SU-DHL-6 (cell line): ENCODE data around the gene ATPAF1.

Source experiments
- H2AFZ ChIP-seq: fragments of 200-600 bp; sonication (generic); 2 replicates; pipeline ENCODE4 v1.6.1; 2014; ENCODE audit warnings: low read depth, mild to moderate bottlenecking, moderate library complexity, mixed read lengths, antibody characterized with exemption, low read length; ENCODE audit not compliant: severe bottlenecking
- H3F3A ChIP-seq: fragments of 200-600 bp; shearing (Covaris generic); 2 replicates; pipeline ENCODE4 v1.6.0; 2016; ENCODE audit warnings: antibody characterized with exemption, mild to moderate bottlenecking; ENCODE audit not compliant: insufficient read depth
- H3K27ac ChIP-seq: fragments of 200-600 bp; sonication (generic); 2 replicates; pipeline ENCODE4 v1.5.1; 2016; ENCODE audit warnings: low read depth, mild to moderate bottlenecking, low read length, moderate library complexity, mixed read lengths
- H3K27me3 ChIP-seq: fragments of 200-600 bp; sonication (generic), shearing (Covaris generic); 2 replicates; pipeline ENCODE4 v1.6.0; 2014; ENCODE audit warnings: mild to moderate bottlenecking, low read length
- H3K36me3 ChIP-seq: fragments of 200-600 bp; sonication (generic); 2 replicates; pipeline ENCODE4 v1.6.1; 2014; ENCODE audit warnings: mild to moderate bottlenecking, low read length, mixed read lengths
- H3K4me2 ChIP-seq: fragments of 300-600, 200-600 bp; shearing (Covaris generic), sonication (generic); 2 replicates; pipeline ENCODE4 v1.6.0; 2014; ENCODE audit warnings: low read length, low read depth, mild to moderate bottlenecking; ENCODE audit not compliant: poor library complexity, severe bottlenecking
- H3K4me3 ChIP-seq: fragments of 200-600 bp; sonication (generic); 2 replicates; pipeline ENCODE4 v1.5.1; 2014; ENCODE audit warnings: antibody characterized with exemption, low read length, mild to moderate bottlenecking, mixed read lengths; ENCODE audit not compliant: insufficient read depth, poor library complexity, severe bottlenecking
- H3K79me2 ChIP-seq: fragments of 200-600 bp; sonication (generic); 2 replicates; pipeline ENCODE4 v1.6.1; 2014; ENCODE audit warnings: mild to moderate bottlenecking, low read length, moderate library complexity; ENCODE audit not compliant: insufficient read depth
- H3K9ac ChIP-seq: fragments of 200-600 bp; sonication (generic); 2 replicates; pipeline ENCODE4 v1.7.0; 2014; ENCODE audit warnings: mild to moderate bottlenecking, low read length
- H3K9me2 ChIP-seq: fragments of 200-600 bp; sonication (generic); replicated peaks from 2 replicates; pipeline ENCODE4 v1.6.1; 2014; ENCODE audit warnings: low read length; ENCODE audit not compliant: insufficient read depth
- H3K9me3 ChIP-seq: fragments of 200-600 bp; sonication (generic); 2 replicates; pipeline ENCODE4 v1.6.1; 2014; ENCODE audit warnings: low read length, mixed read lengths; ENCODE audit not compliant: insufficient read depth
- H4K20me1 ChIP-seq: fragments of 200-600 bp; sonication (generic); 2 replicates; pipeline ENCODE4 v1.6.1; 2014; ENCODE audit warnings: low read depth, mild to moderate bottlenecking, antibody characterized with exemption, low read length, moderate library complexity, mixed read lengths
- EZH2phosphoT487 ChIP-seq: fragments of 200-600 bp; sonication (generic), shearing (Covaris generic); conservative IDR thresholded peaks from 2 replicates; pipeline ENCODE4 v1.6.1; 2018; ENCODE audit warnings: mild to moderate bottlenecking, antibody characterized with exemption, low read length, moderate library complexity, mixed read lengths
- TF ChIP-seq, protein P1 (sequence below): fragments of 200-600 bp; sonication (generic); IDR thresholded peaks from one replicate; pipeline ENCODE4 v1.5.1; 2017; ENCODE audit warnings: antibody characterized with exemption, mild to moderate bottlenecking, low read length, moderate library complexity; ENCODE audit not compliant: insufficient read depth, poor library complexity, severe bottlenecking

The ATPAF1 gene

GRCh38 chr1:46645815-46646214 is 22.3 kb downstream of the ATPAF1 start:
- Histone ChIP-seq H3K9ac (no peak overlapping the region), H3K9me2 (no peaks in the 10 kb centered on the region), H3K9me3 (peaks cover 4% of the 10 kb centered on the region; the same call in 1 of the 2 replicates), H3K27ac (no peak overlapping the region), H3K79me2 (no peaks in the 10 kb centered on the region), H3K4me3 (no peak overlapping the region), H3K36me3 (peaks cover 10% of the 10 kb centered on the region), H4K20me1 (no peaks in the 10 kb centered on the region), H3K4me2 (no peak overlapping the region), H3F3A (no peaks in the 10 kb centered on the region), H2AFZ (no peak overlapping the region), H3K27me3 (no peaks in the 10 kb centered on the region)
- TF ChIP-seq, protein P1, sequence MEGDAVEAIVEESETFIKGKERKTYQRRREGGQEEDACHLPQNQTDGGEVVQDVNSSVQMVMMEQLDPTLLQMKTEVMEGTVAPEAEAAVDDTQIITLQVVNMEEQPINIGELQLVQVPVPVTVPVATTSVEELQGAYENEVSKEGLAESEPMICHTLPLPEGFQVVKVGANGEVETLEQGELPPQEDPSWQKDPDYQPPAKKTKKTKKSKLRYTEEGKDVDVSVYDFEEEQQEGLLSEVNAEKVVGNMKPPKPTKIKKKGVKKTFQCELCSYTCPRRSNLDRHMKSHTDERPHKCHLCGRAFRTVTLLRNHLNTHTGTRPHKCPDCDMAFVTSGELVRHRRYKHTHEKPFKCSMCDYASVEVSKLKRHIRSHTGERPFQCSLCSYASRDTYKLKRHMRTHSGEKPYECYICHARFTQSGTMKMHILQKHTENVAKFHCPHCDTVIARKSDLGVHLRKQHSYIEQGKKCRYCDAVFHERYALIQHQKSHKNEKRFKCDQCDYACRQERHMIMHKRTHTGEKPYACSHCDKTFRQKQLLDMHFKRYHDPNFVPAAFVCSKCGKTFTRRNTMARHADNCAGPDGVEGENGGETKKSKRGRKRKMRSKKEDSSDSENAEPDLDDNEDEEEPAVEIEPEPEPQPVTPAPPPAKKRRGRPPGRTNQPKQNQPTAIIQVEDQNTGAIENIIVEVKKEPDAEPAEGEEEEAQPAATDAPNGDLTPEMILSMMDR: no peak
- no peak for TF ChIP-seq EZH2phosphoT487

- no peaks in the 10 kb centered on the region for H4K20me1 ChIP-seq
- H3K79me2 ChIP-seq: no peaks in the 10 kb centered on the region
- no peaks in the 10 kb centered on the region for H3K9me3 ChIP-seq
- no peaks in the 10 kb centered on the region for H3K27me3 ChIP-seq
- H3K36me3 ChIP-seq: peaks cover 6% of the 10 kb centered on the region; the same call in 1 of the 2 replicates
- H3K9me2 ChIP-seq: no peaks in the 10 kb centered on the region
- H3K27ac ChIP-seq: no peak overlapping the region
- no peaks in the 10 kb centered on the region for H3F3A ChIP-seq
- no peak overlapping the region for H3K4me3 ChIP-seq
- no peak overlapping the region for H3K9ac ChIP-seq
- no peak overlapping the region for H2AFZ ChIP-seq
- no peak overlapping the region for H3K4me2 ChIP-seq
- no peak for TF ChIP-seq EZH2phosphoT487
- TF ChIP-seq, protein P1: no peak
Measured at GRCh38 chr1:46643368-46643775, 24.8 kb downstream of the ATPAF1 start.

- H3K27me3 ChIP-seq: no peaks in the 10 kb centered on the region
- no peak overlapping the region for H3K9ac ChIP-seq
- no peaks in the 10 kb centered on the region for H3K36me3 ChIP-seq
- no peak overlapping the region for H3K27ac ChIP-seq
- no peaks in the 10 kb centered on the region for H3F3A ChIP-seq
- H3K9me3 ChIP-seq: no peaks in the 10 kb centered on the region
- no peaks in the 10 kb centered on the region for H3K9me2 ChIP-seq
- no peak overlapping the region for H3K4me2 ChIP-seq
- no peaks in the 10 kb centered on the region for H4K20me1 ChIP-seq
- H3K4me3 ChIP-seq: no peak overlapping the region
- H2AFZ ChIP-seq: no peak overlapping the region
- no peaks in the 10 kb centered on the region for H3K79me2 ChIP-seq
- TF ChIP-seq EZH2phosphoT487: no peak
- TF ChIP-seq, protein P1: no peak
Measured at GRCh38 chr1:46642115-46642680, 26.0 kb downstream of the ATPAF1 start.
